SK-N-MC (cell line): Measurements from ENCODE around the gene PTPRK.

Experiments used
- EZH2 ChIP-seq: fragments of 200-600 bp; sonication (generic); IDR thresholded peaks from one replicate; pipeline ENCODE4 v1.6.1; 2017; ENCODE audit warnings: antibody characterized with exemption
- POLR2AphosphoS5 ChIP-seq: IDR thresholded peaks from 2 replicates; pipeline ENCODE4 v1.6.1; 2012; ENCODE audit warnings: mild to moderate bottlenecking, low read depth, low read length, borderline replicate concordance

DNA sequence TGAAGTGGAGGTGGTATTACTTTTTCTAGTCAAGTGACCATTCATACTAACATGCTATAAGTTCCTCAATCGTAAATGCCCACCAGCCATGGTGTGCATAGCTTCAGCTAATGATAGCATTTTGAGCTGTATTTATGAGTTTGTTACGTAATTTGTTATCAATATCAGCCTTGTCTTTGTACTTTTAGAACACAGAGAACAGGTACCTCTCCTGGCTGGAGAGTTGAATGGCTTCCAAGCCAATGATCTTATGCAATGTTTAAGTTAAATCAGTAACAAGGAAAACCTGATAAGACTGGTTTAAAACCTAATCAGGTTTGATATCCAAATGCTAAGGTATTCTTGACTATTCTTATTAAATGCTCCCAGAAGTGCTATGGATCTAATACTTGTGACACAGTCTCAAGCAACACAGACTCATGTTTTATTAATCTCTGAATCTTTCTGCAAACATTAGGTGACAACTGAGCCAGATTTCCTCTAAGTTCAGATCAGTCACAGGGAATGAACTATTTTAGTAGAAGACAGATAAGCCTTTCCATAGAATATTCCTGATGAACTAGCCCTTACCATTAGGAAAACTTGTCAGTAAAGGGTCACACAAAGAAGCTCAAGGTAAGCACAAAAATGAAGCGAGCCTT is 154.8 kb downstream of the PTPRK start:
- no peak for TF ChIP-seq POLR2AphosphoS5
- TF ChIP-seq EZH2: no peak
